Measurements from ENCODE around the gene KIAA0825.

GRCh38 chr5:94391996-94392395 lies 226.4 kb downstream of the KIAA0825 start:
- TF ChIP-seq TCF12 (IDR thresholded peaks at IDR 0.05) (no peak), EZH2phosphoT487 (IDR thresholded peaks at IDR 0.05; ENCODE audit: borderline replicate concordance, low read depth) (no peak), CTCF (IDR thresholded peaks at IDR 0.05) (no peak), TAF1 (IDR thresholded peaks at IDR 0.05; ENCODE audit: borderline replicate concordance, low read depth, low read length) (no peak), RFX5 (IDR thresholded peaks at IDR 0.05; ENCODE audit: low read length) (no peak), MAX (IDR thresholded peaks at IDR 0.05; ENCODE audit: low read depth) (no peak)
